ENCODE measurements around the gene PRELID3B. TPM values are rescaled to one million over a fixed set of nuclear protein-coding genes. Genes with fewer than 3 reads are reported as not detected.

The PRELID3B gene
- total RNA-seq, 1 experiment from 2014 or later, result 52.6 TPM

DNA sequence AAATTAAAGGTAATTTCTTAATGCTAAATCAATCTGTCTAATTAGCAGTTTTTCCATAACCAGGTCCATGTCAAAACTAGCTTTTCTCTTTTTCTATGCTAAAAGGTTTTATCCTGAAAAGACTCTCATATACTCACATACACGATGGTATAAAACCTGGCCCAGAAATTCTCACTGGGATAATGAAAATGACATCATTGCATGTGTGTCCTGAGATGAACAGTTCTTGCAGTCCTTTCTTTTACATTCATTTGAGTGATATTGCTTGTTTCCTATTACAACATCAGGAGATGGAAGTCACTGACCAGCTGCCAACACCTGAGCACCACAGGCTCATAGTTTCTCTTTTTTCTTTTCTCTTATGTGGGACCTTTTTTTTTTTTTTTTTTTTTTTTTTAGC, 7.9 kb upstream of the PRELID3B start:
- Histone ChIP-seq H3K27ac (ENCODE audit: insufficient read length, low read depth, low read length) (no peak overlapping the region), H4K20me1 (ENCODE audit: control insufficient read depth, insufficient read depth, insufficient read length) (no peaks in the 10 kb centered on the region), H3K23ac (ENCODE audit: insufficient read length, low read depth, low read length) (no peak overlapping the region), H2BK5ac (ENCODE audit: insufficient read length, low read length) (no peak overlapping the region), H3K27me3 (ENCODE audit: insufficient read depth, low read length) (no peaks in the 10 kb centered on the region), H3K4me2 (ENCODE audit: insufficient read depth, insufficient read length, low read length) (no peak overlapping the region), H3K79me1 (ENCODE audit: insufficient read depth, low read depth, low read length, poor library complexity, severe bottlenecking) (no peaks in the 10 kb centered on the region), H2AFZ (ENCODE audit: low read length) (no peak overlapping the region), H2BK15ac (ENCODE audit: low read depth, low read length) (no peak overlapping the region), H3K4ac (ENCODE audit: low read depth, low read length) (no peak overlapping the region), H3K23me2 (ENCODE audit: insufficient read length, low read depth, low read length, poor library complexity, severe bottlenecking) (no peaks in the 10 kb centered on the region), H2BK12ac (ENCODE audit: insufficient read length, low read depth, low read length) (no peak overlapping the region), H2BK20ac (ENCODE audit: low read depth, low read length, poor library complexity, severe bottlenecking) (no peak overlapping the region), H3K9me3 (ENCODE audit: control insufficient read depth, low read depth, low read length) (no peaks in the 10 kb centered on the region), H4K5ac (ENCODE audit: insufficient read length, low read depth, low read length) (no peak overlapping the region), H4K91ac (ENCODE audit: insufficient read length, low read depth, low read length) (no peak overlapping the region), H3K18ac (ENCODE audit: insufficient read length, low read depth, low read length) (no peak overlapping the region), H3K14ac (ENCODE audit: insufficient read depth, low read length) (no peak overlapping the region), H2BK120ac (ENCODE audit: low read depth, low read length, poor library complexity, severe bottlenecking) (no peak overlapping the region), H3K79me2 (ENCODE audit: insufficient read depth, low read length) (no peaks in the 10 kb centered on the region), H3K9ac (ENCODE audit: extremely low read depth, insufficient read length, low read length) (no peak overlapping the region), H2AK5ac (ENCODE audit: insufficient read length, low read length) (no peak overlapping the region), H3K4me1 (ENCODE audit: insufficient read depth, low read length) (0 out of 2 replicates have a peak, but pooled peaks cover 2% of the 10 kb centered on the region), H3T11ph (ENCODE audit: low read length) (no peak overlapping the region), H4K8ac (replicated peaks; ENCODE audit: insufficient read length, low read depth, low read length) (no peak overlapping the region), H3K56ac (ENCODE audit: insufficient read length, low read depth, low read length) (no peak overlapping the region)
- no peak overlapping the region for H3K4me3 Mint-ChIP-seq
- H3K27me3 Mint-ChIP-seq (ENCODE audit: low read depth), result peaks cover 39% of the 10 kb centered on the region
- no CpG with 5 or more reads among the region's 1 CpG for WGBS (ENCODE audit: extremely low coverage, insufficient read length, low lambda C conversion rate)
- H3K9me3 Mint-ChIP-seq, result no peaks in the 10 kb centered on the region
- H3K27ac Mint-ChIP-seq, result no peak overlapping the region
- no peak for DNase-seq
- no peaks in the 10 kb centered on the region for H3K36me3 Mint-ChIP-seq (ENCODE audit: insufficient read depth in 1 of 3, low read depth in 3 of 3)
- no peaks in the 10 kb centered on the region for H3K4me1 Mint-ChIP-seq
- TF ChIP-seq, protein P1, sequence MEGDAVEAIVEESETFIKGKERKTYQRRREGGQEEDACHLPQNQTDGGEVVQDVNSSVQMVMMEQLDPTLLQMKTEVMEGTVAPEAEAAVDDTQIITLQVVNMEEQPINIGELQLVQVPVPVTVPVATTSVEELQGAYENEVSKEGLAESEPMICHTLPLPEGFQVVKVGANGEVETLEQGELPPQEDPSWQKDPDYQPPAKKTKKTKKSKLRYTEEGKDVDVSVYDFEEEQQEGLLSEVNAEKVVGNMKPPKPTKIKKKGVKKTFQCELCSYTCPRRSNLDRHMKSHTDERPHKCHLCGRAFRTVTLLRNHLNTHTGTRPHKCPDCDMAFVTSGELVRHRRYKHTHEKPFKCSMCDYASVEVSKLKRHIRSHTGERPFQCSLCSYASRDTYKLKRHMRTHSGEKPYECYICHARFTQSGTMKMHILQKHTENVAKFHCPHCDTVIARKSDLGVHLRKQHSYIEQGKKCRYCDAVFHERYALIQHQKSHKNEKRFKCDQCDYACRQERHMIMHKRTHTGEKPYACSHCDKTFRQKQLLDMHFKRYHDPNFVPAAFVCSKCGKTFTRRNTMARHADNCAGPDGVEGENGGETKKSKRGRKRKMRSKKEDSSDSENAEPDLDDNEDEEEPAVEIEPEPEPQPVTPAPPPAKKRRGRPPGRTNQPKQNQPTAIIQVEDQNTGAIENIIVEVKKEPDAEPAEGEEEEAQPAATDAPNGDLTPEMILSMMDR (conservative IDR thresholded peaks at IDR 0.05), result no peak
